Kidney glomerular epithelial cell (primary cell): ENCODE measurements around the gene HDAC5.
"Not testable (repeated sequence)": the region's sequence is repeated elsewhere in the genome, so short reads cannot be mapped to it uniquely, and the experiment has no call there.

Experiments
- DNase-seq: peaks from one replicate; lab custom pipeline; 2025; lab: John Stamatoyannopoulos, UW

Gene HDAC5

DNA sequence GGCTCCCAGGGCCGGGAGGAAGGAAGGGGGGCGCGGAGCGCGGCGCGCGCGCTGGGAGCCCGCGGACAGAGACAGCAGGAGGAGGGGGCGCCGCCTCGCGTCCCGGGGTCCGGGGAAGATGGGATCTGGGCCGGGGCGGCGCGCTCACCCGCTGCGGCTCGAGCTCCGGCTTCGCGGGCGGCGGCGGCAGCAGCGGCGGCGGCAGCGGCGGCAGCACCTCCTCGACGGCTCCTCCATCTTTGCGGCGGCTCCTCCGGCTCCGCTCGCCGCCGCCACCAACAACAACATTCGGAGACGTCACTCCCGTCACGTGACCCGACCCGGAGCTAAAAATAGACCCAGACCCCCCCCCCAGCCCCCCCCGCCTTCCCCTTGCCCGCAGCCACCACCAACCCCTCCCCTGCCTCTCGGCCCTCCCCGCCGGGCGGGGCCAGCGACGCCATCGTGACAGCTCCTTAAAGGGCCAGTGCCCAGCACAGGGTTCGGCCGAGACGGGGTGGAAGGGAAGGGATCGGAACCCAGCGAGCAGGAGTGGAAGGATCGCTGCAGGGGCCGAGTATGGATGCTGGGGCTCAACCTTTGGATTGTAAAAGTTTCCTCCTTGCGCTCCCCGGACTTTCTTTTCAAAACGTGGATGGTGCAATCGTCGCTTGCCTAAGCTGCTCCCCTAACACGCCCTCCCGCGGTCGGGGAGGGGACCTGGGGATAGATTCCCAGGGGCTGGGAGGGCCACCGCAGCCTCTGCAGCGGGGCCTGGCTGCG is at the start of gene HDAC5:
HDAC5 (minus strand) TSS at position 286 of the 762 bp plus-strand sequence. CDS start 6,126 bp downstream, outside the sequence.
- DNase-seq = peak; percentile 86

- DNase-seq = no peak
Measured at GRCh38 chr17:44171931-44172455, 48.6 kb upstream of the HDAC5 start.

DNA sequence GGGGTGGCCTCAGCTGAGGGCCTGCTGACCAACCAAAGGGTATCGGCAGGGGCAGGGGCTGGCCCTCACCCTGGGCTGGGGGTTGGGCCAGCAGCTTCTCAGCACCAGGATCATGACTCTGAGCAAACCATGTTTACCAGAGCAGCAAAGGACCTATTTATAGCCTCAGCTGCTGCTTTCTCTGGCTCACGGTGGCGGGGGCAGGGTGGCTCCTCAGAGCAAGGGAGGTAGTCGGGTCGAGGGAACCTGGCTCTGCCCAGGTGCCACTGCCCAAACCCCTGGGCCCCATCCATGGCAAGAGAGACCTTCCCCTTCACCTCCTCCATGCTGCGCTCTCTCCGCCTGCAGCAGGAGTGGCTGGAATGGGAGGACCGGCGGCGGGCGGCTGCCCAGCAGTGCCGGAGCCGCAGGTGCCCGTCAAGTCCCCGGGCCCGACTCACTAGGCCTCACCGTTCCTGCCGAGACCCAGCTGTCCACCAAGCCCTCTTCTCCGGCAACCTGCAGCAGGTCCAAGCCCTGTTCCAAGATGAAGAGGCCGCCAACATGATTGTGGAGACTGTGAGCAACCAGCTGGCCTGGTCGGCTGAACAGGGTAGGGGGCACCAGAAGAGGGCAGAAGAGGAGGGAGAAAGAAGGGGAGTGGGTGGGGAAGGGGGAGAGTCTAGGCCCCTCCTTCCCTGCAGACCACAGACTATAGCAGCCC is 47.2 kb upstream of the HDAC5 start, which contains the start of gene ASB16:
ASB16 (plus strand) TSS at position 206 of the 703 bp plus-strand sequence; CDS start at position 292, 86 bp downstream.
- DNase-seq = no peak

DNA sequence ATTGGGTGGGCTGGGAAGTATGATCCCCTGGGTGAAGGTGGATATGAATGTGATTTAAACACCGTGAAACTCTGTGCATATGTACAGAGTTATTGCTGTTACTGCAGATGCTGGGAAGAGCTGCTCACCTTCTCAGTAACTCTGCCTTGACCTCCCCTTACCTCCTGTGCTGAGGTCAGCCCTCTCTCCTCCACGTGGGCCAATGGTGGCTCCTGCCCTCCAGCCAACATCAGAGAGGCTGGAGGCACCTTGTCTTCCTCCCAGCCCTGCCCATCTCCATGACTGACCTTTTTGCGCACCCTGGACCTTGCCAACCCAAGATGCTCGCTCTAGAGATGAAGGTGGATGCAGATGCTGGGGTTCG is 46.7 kb upstream of the HDAC5 start:
- DNase-seq = no peak

DNA sequence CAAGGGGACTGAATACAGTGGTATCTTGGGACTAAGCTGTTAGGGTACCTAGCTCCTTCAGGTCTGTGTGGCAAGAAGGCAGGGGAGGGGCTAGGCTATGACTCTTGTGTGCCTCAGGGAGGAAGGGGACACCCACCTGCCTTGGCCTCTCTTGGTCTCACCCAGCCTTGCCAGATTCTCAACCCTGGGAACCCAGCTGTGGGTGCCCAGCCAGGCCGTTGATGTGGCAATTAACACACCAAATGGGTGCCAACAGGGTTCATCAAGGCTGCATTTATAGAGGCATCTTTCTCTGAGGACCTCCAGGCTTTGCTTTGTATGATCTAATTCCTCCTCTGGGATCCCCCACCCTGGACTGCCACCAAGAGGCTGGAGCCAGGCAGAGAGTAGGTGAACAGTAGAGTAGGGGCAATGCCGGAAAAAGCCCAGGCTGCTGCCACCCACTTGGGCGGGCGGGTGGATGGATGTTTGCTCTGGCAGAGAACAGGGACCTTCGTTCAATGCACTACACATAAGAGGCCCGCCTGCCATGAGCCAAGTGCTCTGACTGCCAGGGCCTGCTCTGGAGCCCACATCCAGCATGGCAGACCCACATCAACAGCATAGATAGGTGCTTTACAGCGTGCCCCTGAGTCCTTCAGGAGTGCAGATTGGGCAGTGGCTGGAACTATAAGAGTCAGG is 43.9 kb upstream of the HDAC5 start:
- no peak for DNase-seq

- no peak for DNase-seq
Measured at GRCh38 chr17:44164476-44164875, 41.0 kb upstream of the HDAC5 start.

DNA sequence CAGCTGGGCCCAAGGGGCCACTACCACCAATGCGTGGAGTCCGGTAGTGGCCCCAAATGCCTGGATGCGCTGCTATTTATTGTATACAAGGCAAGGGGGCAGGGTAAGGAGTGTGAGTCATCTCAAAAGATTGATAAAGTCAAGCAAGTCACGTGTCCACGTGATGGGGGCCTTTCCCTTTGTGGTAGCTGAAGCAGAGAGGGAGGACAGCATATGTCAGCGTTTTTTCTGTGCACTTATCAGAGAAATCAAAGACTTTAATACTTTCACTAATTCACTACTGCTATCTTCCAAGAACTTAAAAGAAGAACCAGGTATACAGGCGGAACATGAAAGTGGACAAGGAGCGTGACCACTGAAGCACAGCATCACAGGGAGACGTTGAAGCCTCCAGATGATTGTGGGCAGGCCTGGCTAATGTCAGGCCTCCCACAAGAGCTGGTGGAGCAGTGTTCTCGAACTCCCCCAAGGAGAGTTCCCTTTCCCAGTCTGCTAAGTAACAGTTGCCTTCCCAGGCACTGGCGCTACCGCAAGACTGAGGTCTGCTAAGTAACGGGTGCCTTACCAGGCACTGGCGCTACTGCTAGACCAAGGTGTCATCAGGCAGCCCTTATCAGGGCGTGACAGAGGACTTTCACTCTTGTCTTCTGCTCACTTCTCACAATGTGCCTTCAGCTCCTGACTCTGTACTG is 36.2 kb upstream of the HDAC5 start:
- peak; percentile 3 for DNase-seq

GRCh38 chr17:44155488-44155887 is 32.0 kb upstream of the HDAC5 start:
- DNase-seq = no peak

GRCh38 chr17:44152875-44153274 is 29.4 kb upstream of the HDAC5 start:
- DNase-seq = no peak

DNA sequence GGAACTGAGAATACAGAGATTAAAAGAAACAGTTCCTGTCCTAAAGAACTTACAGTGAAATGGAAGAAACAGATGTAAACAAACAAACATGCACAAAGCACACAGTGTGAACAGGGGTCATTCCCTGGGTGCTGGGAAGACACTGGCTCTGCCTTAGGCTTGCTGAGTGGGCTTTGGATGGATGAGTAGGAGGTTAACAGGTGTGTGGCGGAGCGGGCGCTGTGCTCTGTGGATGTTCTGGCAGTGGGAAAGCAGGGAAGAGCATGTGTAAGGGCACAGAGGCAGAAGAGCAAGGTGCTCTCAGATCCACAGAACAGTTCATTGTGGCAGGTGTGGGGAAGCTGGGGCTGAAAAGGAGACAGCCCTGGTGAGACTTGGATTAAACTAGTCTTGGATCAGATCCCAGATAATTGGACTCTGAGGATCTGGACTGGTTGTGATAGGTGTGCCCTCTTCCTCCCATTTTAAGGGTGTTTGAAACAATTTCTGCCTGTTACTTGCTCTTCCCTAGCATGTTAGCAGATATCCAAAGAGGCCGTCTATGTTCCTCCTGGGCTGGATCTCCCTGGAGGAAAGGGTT is 26.4 kb upstream of the HDAC5 start:
- no peak for DNase-seq

DNA sequence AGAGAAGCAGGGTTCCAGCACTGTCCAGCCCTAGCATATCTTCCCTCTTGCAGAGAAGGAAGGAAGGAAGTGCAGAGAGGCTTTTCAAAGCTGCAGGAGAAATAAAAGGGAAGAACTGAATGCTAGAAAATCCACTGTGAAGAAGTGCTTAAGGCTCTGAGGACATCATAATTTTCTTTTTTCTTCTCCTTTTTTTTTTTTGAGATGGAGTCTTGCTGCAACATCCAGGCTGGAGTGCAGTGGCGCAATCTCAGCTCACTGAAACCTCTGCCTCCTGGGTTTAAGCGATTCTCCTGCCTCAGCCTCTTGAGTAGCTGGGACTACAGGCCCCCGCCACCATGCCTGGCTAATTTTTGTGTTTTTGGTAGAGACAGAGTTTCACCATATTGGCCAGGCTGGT is 25.6 kb upstream of the HDAC5 start:
- not testable (repeated sequence) for DNase-seq

DNA sequence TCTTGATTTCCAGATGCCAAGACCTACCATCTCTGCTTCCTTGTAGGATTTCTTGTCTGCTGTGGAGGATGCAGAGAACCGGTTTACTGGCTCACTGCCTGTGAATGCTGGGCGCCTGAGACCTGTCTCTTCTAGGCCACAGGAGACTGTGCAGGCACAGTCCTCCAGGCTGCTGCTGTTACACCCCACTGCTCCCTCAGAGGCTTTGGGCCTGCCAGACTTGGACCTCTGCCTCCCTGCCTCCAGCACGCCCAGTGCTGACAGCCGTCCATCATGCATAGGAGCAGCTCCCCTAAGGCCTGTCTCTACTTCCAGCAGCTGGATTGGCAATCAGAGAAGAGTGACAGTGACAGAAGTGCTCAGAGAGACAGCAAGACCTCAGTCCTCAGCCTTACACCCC is 24.4 kb upstream of the HDAC5 start:
- DNase-seq = no peak

GRCh38 chr17:44146375-44147346 is 23.2 kb upstream of the HDAC5 start:
- DNase-seq = no peak

GRCh38 chr17:44144966-44145739 is 21.7 kb upstream of the HDAC5 start:
- DNase-seq = no peak

GRCh38 chr17:44143921-44144320 is 20.5 kb upstream of the HDAC5 start:
- not testable (repeated sequence) for DNase-seq

- peak; percentile 95 for DNase-seq
Measured at GRCh38 chr17:44137891-44138709, 14.7 kb upstream of the HDAC5 start.

GRCh38 chr17:44134752-44135568 is 11.5 kb upstream of the HDAC5 start:
- no peak for DNase-seq
